ENCODE results near the gene UQCC5. TPM values are rescaled to one million over a fixed set of nuclear protein-coding genes. Genes with fewer than 3 reads are reported as not detected.

Gene UQCC5
- total RNA-seq, 4 donors from 2014 or later: 0.32 to 5.1 (median 1.9) TPM

- DNase-seq: no peak
- intact Hi-C loops (cut with DNase I): no loop called here
- no peak overlapping the region for H3K27ac ChIP-seq
- peaks cover 6 to 39% (median 15%) of the 10 kb centered on the region in 3 donors for H3K36me3 ChIP-seq
- TF ChIP-seq, protein P1, sequence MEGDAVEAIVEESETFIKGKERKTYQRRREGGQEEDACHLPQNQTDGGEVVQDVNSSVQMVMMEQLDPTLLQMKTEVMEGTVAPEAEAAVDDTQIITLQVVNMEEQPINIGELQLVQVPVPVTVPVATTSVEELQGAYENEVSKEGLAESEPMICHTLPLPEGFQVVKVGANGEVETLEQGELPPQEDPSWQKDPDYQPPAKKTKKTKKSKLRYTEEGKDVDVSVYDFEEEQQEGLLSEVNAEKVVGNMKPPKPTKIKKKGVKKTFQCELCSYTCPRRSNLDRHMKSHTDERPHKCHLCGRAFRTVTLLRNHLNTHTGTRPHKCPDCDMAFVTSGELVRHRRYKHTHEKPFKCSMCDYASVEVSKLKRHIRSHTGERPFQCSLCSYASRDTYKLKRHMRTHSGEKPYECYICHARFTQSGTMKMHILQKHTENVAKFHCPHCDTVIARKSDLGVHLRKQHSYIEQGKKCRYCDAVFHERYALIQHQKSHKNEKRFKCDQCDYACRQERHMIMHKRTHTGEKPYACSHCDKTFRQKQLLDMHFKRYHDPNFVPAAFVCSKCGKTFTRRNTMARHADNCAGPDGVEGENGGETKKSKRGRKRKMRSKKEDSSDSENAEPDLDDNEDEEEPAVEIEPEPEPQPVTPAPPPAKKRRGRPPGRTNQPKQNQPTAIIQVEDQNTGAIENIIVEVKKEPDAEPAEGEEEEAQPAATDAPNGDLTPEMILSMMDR (IDR thresholded peaks at IDR 0.05): no peak
- 93% methylated on average over 5 to 12 of the region's 14 CpGs for WGBS, 2 donors
- peaks cover 24 to 52% (median 27%) of the 10 kb centered on the region in 3 donors for H3K4me1 ChIP-seq
- no peak overlapping the region for H3K4me3 ChIP-seq
- H3K27me3 ChIP-seq: no peaks in the 10 kb centered on the region
- H3K9me3 ChIP-seq: no peaks in the 10 kb centered on the region
Measured at GRCh38 chr3:52522651-52523251, 13.7 kb upstream of the UQCC5 start.

DNA sequence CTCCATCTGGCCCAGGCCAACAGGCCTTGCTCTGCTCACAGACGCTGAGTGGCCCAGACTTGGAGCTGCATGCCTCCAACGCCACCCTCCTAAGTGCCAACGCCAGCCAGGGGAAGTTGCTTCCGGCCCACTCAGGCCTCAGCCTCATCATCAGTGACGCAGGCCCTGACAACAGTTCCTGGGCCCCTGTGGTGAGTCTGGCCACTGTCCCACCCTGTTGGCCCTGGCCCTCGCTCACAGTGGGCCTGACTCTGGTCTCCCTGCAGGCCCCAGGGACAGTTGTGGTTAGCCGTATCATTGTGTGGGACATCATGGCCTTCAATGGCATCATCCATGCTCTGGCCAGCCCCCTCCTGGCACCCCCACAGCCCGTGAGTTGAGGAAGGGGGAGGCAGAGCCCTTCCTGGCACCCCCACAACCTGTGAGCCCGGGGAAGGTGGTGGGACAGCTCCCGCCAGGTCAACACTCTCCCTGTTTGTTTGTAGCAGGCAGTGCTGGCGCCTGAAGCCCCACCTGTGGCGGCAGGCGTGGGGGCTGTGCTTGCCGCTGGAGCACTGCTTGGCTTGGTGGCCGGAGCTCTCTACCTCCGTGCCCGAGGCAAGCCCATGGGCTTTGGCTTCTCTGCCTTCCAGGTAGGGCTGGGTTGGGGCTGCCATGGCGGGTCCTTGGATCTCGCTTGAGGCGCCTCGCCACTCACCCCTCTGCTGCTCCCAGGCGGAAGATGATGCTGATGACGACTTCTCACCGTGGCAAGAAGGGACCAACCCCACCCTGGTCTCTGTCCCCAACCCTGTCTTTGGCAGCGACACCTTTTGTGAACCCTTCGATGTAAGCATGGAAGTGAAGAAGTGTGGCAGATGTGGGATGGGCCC lies 12.8 kb upstream of the UQCC5 start:
- H3K36me3 ChIP-seq: peaks cover 6 to 48% (median 19%) of the 10 kb centered on the region in 3 donors
- peaks cover 23 to 54% (median 27%) of the 10 kb centered on the region in 3 donors for H3K4me1 ChIP-seq
- DNase-seq: no peak
- H3K27ac ChIP-seq: no peak overlapping the region
- intact Hi-C loops (cut with DNase I): no loop called here
- TF ChIP-seq POLR2A (IDR thresholded peaks at IDR 0.05): no peak
- TF ChIP-seq, protein P1 (IDR thresholded peaks at IDR 0.05): no peak
- WGBS, 2 donors: 89 to 97% methylated on average over 7 to 14 of the region's 26 CpGs
- no peaks in the 10 kb centered on the region for H3K9me3 ChIP-seq
- no peaks in the 10 kb centered on the region for H3K27me3 ChIP-seq
- H3K4me3 ChIP-seq: no peak overlapping the region

- intact Hi-C loops (cut with DNase I): no loop called here
- peak overlapping the region in 1 of 4 donors; percentile 41 for H3K4me3 ChIP-seq
- H3K36me3 ChIP-seq: peaks cover 6 to 54% (median 19%) of the 10 kb centered on the region in 3 donors
- WGBS, 2 donors: 90 to 96% methylated on average over 16 of the region's 18 CpGs
- H3K27me3 ChIP-seq: no peaks in the 10 kb centered on the region
- H3K4me1 ChIP-seq: peaks cover 21 to 55% (median 27%) of the 10 kb centered on the region in 3 donors
- no peaks in the 10 kb centered on the region for H3K9me3 ChIP-seq
- peak overlapping the region; percentile 79 to 90 (median 86) for H3K27ac ChIP-seq
- DNase-seq: no peak
- TF ChIP-seq, protein P1 (IDR thresholded peaks at IDR 0.05): no peak
- TF ChIP-seq POLR2A (IDR thresholded peaks at IDR 0.05): no peak
Measured at GRCh38 chr3:52524258-52524751, 12.1 kb upstream of the UQCC5 start.

GRCh38 chr3:52524752-52525679 lies 11.4 kb upstream of the UQCC5 start:
- peaks cover 6 to 51% (median 19%) of the 10 kb centered on the region in 3 donors for H3K36me3 ChIP-seq
- TF ChIP-seq, protein P1 (IDR thresholded peaks at IDR 0.05): no peak
- TF ChIP-seq POLR2A (IDR thresholded peaks at IDR 0.05): no peak

More at GRCh38 chr3:52524752-52525679, 11.4 kb upstream of the UQCC5 start:
- intact Hi-C loops (cut with DNase I): no loop called here
- Histone ChIP-seq H3K4me3 (peak overlapping the region in 2 of 4 donors; percentile 7 to 41), H3K9me3 (no peaks in the 10 kb centered on the region), H3K27me3 (no peaks in the 10 kb centered on the region), H3K27ac (peak overlapping the region; percentile 79 to 90 (median 86)), H3K4me1 (peaks cover 25 to 62% (median 27%) of the 10 kb centered on the region in 3 donors)
- DNase-seq: no peak
- WGBS, 2 donors: 41 to 55% methylated on average over 11 to 13 of the region's 34 CpGs
